NCI-H526 treated with DMSO at 0.1 percent for 48 hours (cell line): ENCODE results near the gene BCOR.

Experiments used
- DNase-seq: peaks from one replicate; lab custom pipeline; 2025; lab: John Stamatoyannopoulos, UW

Gene BCOR

GRCh38 chrX:40084471-40085101, 13.2 kb downstream of the BCOR start:
- DNase-seq: no peak

GRCh38 chrX:40083979-40084359, 13.8 kb downstream of the BCOR start:
- no peak for DNase-seq

- DNase-seq: no peak
Observed at GRCh38 chrX:40083120-40083978, 14.4 kb downstream of the BCOR start.

- no peak for DNase-seq
Observed at GRCh38 chrX:40082447-40083119, 15.2 kb downstream of the BCOR start.

- DNase-seq: no peak
Observed at GRCh38 chrX:40081679-40082068, 16.1 kb downstream of the BCOR start.

- DNase-seq: no peak
Observed at GRCh38 chrX:40080894-40081678, 16.7 kb downstream of the BCOR start.

GRCh38 chrX:40079572-40079971, 18.2 kb downstream of the BCOR start:
- no peak for DNase-seq

- no peak for DNase-seq
Observed at GRCh38 chrX:40078489-40079227, 19.1 kb downstream of the BCOR start.

GRCh38 chrX:40077906-40078305, 19.9 kb downstream of the BCOR start:
- no peak for DNase-seq

- DNase-seq: no peak
Observed at GRCh38 chrX:40076750-40077575, 20.8 kb downstream of the BCOR start.

GRCh38 chrX:40074959-40075332, 22.8 kb downstream of the BCOR start:
- no peak for DNase-seq

GRCh38 chrX:40074080-40074958, 23.4 kb downstream of the BCOR start:
- DNase-seq: no peak

- no peak for DNase-seq
Observed at GRCh38 chrX:40073439-40074054, 24.2 kb downstream of the BCOR start.

GRCh38 chrX:40072246-40072645, 25.5 kb downstream of the BCOR start:
- no peak for DNase-seq

GRCh38 chrX:40068048-40068447, 29.7 kb downstream of the BCOR start:
- no peak for DNase-seq

GRCh38 chrX:40066700-40067099, 31.1 kb downstream of the BCOR start:
- DNase-seq: no peak

- no peak for DNase-seq
Observed at GRCh38 chrX:40065296-40066046, 32.3 kb downstream of the BCOR start.

- DNase-seq: no peak
Observed at GRCh38 chrX:40064055-40064597, 33.6 kb downstream of the BCOR start.
